Caco-2 (cell line): ENCODE data around the gene GORAB. TPM values are rescaled to one million over a fixed set of nuclear protein-coding genes. Genes with fewer than 3 reads are reported as not detected.

Experiments
- BruUV-seq: library from RNA; stranded (reverse); fragments of 400-500 nt; replicated peaks from 2 replicates; lab custom pipeline; 2021; lab: Mats Ljungman, UMichigan
- CTCF ChIA-PET: fragments of 300-600 bp; sonication (Branson Sonifier 250); formaldehyde crosslinking; loops from one replicate; lab custom pipeline; 2022; ENCODE audit warnings: antibody characterized with exemption; lab: Charles Lee
- POLR2A ChIA-PET: fragments of 300-600 bp; sonication (Branson Sonifier 250); formaldehyde crosslinking; loops from one replicate; lab custom pipeline; 2022; ENCODE audit warnings: antibody characterized with exemption; lab: Charles Lee
- DNase-seq, 2 experiments: peaks; one replicate each; pipeline versions ENCODE4 v3.0.0 to v3.0.0-alpha.2; 2020 to 2022
- H3K27me3 ChIP-seq: replicated peaks from 2 replicates; pipeline ENCODE4 v1.6.0; 2011; ENCODE audit warnings: low read length; ENCODE audit not compliant: control insufficient read depth, insufficient read depth
- H3K36me3 ChIP-seq: 2 replicates; pipeline ENCODE4 v1.5.1; 2011; ENCODE audit warnings: low read length; ENCODE audit not compliant: control insufficient read depth, insufficient read depth
- H3K4me1 ChIP-seq: fragments of 250-450 bp; sonication (Bioruptor Pico); 2 replicates; pipeline ENCODE4 v1.5.1; 2020; ENCODE audit warnings: mild to moderate bottlenecking
- H3K4me3 ChIP-seq: 2 replicates; pipeline ENCODE4 v1.5.1; 2011; ENCODE audit warnings: low read depth, mild to moderate bottlenecking, control low read depth, low read length
- H3K9me3 ChIP-seq: fragments of 250-450 bp; sonication (Bioruptor Pico); 2 replicates; pipeline ENCODE4 v1.5.1; 2020; ENCODE audit warnings: mild to moderate bottlenecking, moderate library complexity
- H3K27ac Mint-ChIP-seq: one replicate; pipeline ENCODE4 v1.8.0; 2022; ENCODE audit warnings: mixed read lengths; ENCODE audit not compliant: unreplicated experiment
- H3K27me3 Mint-ChIP-seq: one replicate; pipeline ENCODE4 v1.8.0; 2022; ENCODE audit warnings: mixed read lengths; ENCODE audit not compliant: insufficient read depth, unreplicated experiment
- H3K36me3 Mint-ChIP-seq: one replicate; pipeline ENCODE4 v1.8.0; 2022; ENCODE audit warnings: mild to moderate bottlenecking, mixed read lengths; ENCODE audit not compliant: insufficient read depth, unreplicated experiment
- H3K4me1 Mint-ChIP-seq: one replicate; pipeline ENCODE4 v1.8.0; 2022; ENCODE audit warnings: low read depth, mixed read lengths; ENCODE audit not compliant: unreplicated experiment
- H3K4me3 Mint-ChIP-seq: one replicate; pipeline ENCODE4 v1.8.0; 2022; ENCODE audit warnings: mild to moderate bottlenecking, moderate library complexity, mixed read lengths; ENCODE audit not compliant: unreplicated experiment
- H3K9me3 Mint-ChIP-seq: one replicate; pipeline ENCODE4 v1.8.0; 2022; ENCODE audit warnings: mixed read lengths; ENCODE audit not compliant: unreplicated experiment
- CTCF ChIP-seq, 2 experiments: fragments of 200-600 bp in 1 of 2; IDR thresholded peaks; 1 replicate in 1 of 2; 2 replicates in 1 of 2; pipeline versions ENCODE4 v1.5.1 to v1.8.0; 2011 to 2022; ENCODE audit warnings: antibody characterized with exemption in 1 of 2, control low read depth in 1 of 2, inconsistent platforms in 1 of 2, low read depth in 1 of 2, low read length in 1 of 2, mild to moderate bottlenecking in 1 of 2, moderate library complexity in 1 of 2; ENCODE audit not compliant: insufficient read depth in 1 of 2, severe bottlenecking in 1 of 2, unreplicated experiment in 1 of 2
- intact Hi-C: fragments of 100-400 bp; cut with micrococcal nuclease; formaldehyde crosslinking; loops from one replicate; pipeline ENCODE4 v1.10.0; 2022; ENCODE audit not compliant: unreplicated experiment
- total RNA-seq: library from RNA; stranded (reverse); gene quantifications from 2 replicates; pipeline ENCODE4 v1.2.3, GENCODE V29; 2022

Gene GORAB
- total RNA-seq, 1 experiment from 2014 or later, result 11.0 TPM

GRCh38 chr1:170583186-170583585 lies 51.2 kb downstream of the GORAB start:
- DNase-seq, result no peak
- Histone ChIP-seq H3K27me3 (no peaks in the 10 kb centered on the region), H3K9me3 (no peaks in the 10 kb centered on the region), H3K4me3 (no peak overlapping the region), H3K4me1 (no peaks in the 10 kb centered on the region), H3K36me3 (no peaks in the 10 kb centered on the region)
- no peaks in the 10 kb centered on the region for H3K9me3 Mint-ChIP-seq
- intact Hi-C loops, result no loop called here
- no peaks in the 10 kb centered on the region for H3K4me1 Mint-ChIP-seq
- ChIA-PET CTCF (no interaction called here), POLR2A (no interaction called here)
- peaks cover 10% of the 10 kb centered on the region for H3K27me3 Mint-ChIP-seq
- no peaks in the 10 kb centered on the region for H3K36me3 Mint-ChIP-seq
- no peak for TF ChIP-seq CTCF (IDR thresholded peaks at IDR 0.05; ENCODE audit: insufficient read depth in 1 of 2, low read depth in 1 of 2, low read length in 1 of 2, severe bottlenecking in 1 of 2, unreplicated experiment in 1 of 2)
- no peak overlapping the region for H3K27ac Mint-ChIP-seq
- BruUV-seq, result no TSS peak
- H3K4me3 Mint-ChIP-seq, result no peak overlapping the region

GRCh38 chr1:170586321-170587252 lies 54.6 kb downstream of the GORAB start:
- H3K9me3 Mint-ChIP-seq, result no peaks in the 10 kb centered on the region
- ChIA-PET POLR2A (no interaction called here), CTCF (no interaction called here)
- H3K27ac Mint-ChIP-seq, result no peak overlapping the region
- H3K36me3 ChIP-seq, result no peaks in the 10 kb centered on the region
- no peak for TF ChIP-seq CTCF (IDR thresholded peaks at IDR 0.05; ENCODE audit: insufficient read depth in 1 of 2, low read depth in 1 of 2, low read length in 1 of 2, severe bottlenecking in 1 of 2, unreplicated experiment in 1 of 2)
- H3K4me3 ChIP-seq, result no peak overlapping the region
- no peaks in the 10 kb centered on the region for H3K36me3 Mint-ChIP-seq
- H3K27me3 ChIP-seq, result no peaks in the 10 kb centered on the region
- no peak overlapping the region for H3K4me3 Mint-ChIP-seq
- DNase-seq, result no peak
- H3K27me3 Mint-ChIP-seq, result peaks cover 11% of the 10 kb centered on the region
- BruUV-seq, result no TSS peak
- intact Hi-C loops, result no loop called here
- peaks cover 11% of the 10 kb centered on the region for H3K4me1 Mint-ChIP-seq
- H3K4me1 ChIP-seq, result no peaks in the 10 kb centered on the region
- H3K9me3 ChIP-seq, result no peaks in the 10 kb centered on the region

- no peak overlapping the region for H3K4me3 Mint-ChIP-seq
- no peaks in the 10 kb centered on the region for H3K9me3 Mint-ChIP-seq
- no peaks in the 10 kb centered on the region for H3K4me1 ChIP-seq
- peaks cover 11% of the 10 kb centered on the region for H3K27me3 Mint-ChIP-seq
- no peak for DNase-seq
- intact Hi-C loops, result no loop called here
- H3K4me3 ChIP-seq, result no peak overlapping the region
- no peaks in the 10 kb centered on the region for H3K36me3 ChIP-seq
- ChIA-PET POLR2A (no interaction called here), CTCF (no interaction called here)
- H3K27ac Mint-ChIP-seq, result no peak overlapping the region
- no peaks in the 10 kb centered on the region for H3K36me3 Mint-ChIP-seq
- BruUV-seq, result no TSS peak
- no peaks in the 10 kb centered on the region for H3K9me3 ChIP-seq
- H3K27me3 ChIP-seq, result no peaks in the 10 kb centered on the region
- TF ChIP-seq CTCF (IDR thresholded peaks at IDR 0.05; ENCODE audit: insufficient read depth in 1 of 2, low read depth in 1 of 2, low read length in 1 of 2, severe bottlenecking in 1 of 2, unreplicated experiment in 1 of 2), result no peak
- H3K4me1 Mint-ChIP-seq, result peaks cover 11% of the 10 kb centered on the region
Observed at GRCh38 chr1:170587253-170587593, 55.3 kb downstream of the GORAB start.
